GM23338 (cell line): ENCODE data around the gene NDUFB2. TPM values are rescaled to one million over a fixed set of nuclear protein-coding genes. Genes with fewer than 3 reads are reported as not detected.

Experiments used
- ATAC-seq: fragments of 200-7000 bp; cut with Tn5 transposase; 3 replicates; pipeline ENCODE4 v1.9.1; 2020
- DNase-seq: peaks from one replicate; pipeline ENCODE4 v3.0.0-alpha.2; 2015; ENCODE audit warnings: low spot score
- H2AFZ ChIP-seq: fragments of 200-600 bp; sonication (generic); 2 replicates; pipeline ENCODE4 v1.8.0; 2016; ENCODE audit warnings: antibody characterized with exemption, mild to moderate bottlenecking, moderate library complexity
- H3F3A ChIP-seq: fragments of 200-600 bp; sonication (generic); replicated peaks from 2 replicates; pipeline ENCODE4 v1.8.0; 2017; ENCODE audit warnings: antibody characterized with exemption, mixed run types, low read depth
- H3K27ac ChIP-seq: fragments of 200-600 bp; sonication (generic); 2 replicates; pipeline ENCODE4 v1.6.1; 2016; ENCODE audit warnings: low read depth
- H3K27me3 ChIP-seq: fragments of 200-600 bp; sonication (generic); 2 replicates; pipeline ENCODE4 v1.8.0; 2016; ENCODE audit warnings: mild to moderate bottlenecking, mixed run types, moderate library complexity; ENCODE audit not compliant: insufficient read depth
- H3K36me3 ChIP-seq: fragments of 200-600 bp; sonication (generic); 2 replicates; pipeline ENCODE4 v1.8.0; 2016; ENCODE audit warnings: mild to moderate bottlenecking; ENCODE audit not compliant: insufficient read depth
- H3K4me1 ChIP-seq: fragments of 200-600 bp; sonication (generic); 2 replicates; pipeline ENCODE4 v1.8.0; 2016; ENCODE audit warnings: mild to moderate bottlenecking, moderate library complexity; ENCODE audit not compliant: insufficient read depth
- H3K4me2 ChIP-seq: fragments of 200-600 bp; sonication (generic); 2 replicates; pipeline ENCODE4 v1.7.1; 2017; ENCODE audit warnings: mixed run types
- H3K4me3 ChIP-seq: fragments of 200-600 bp; sonication (generic); 2 replicates; pipeline ENCODE4 v1.6.1; 2016; ENCODE audit warnings: mixed run types
- H3K79me2 ChIP-seq: fragments of 200-600 bp; sonication (generic); replicated peaks from 2 replicates; pipeline ENCODE4 v1.8.0; 2017; ENCODE audit warnings: mild to moderate bottlenecking; ENCODE audit not compliant: insufficient read depth
- H3K9me2 ChIP-seq: fragments of 200-600 bp; sonication (generic); 2 replicates; pipeline ENCODE4 v1.8.0; 2017; ENCODE audit not compliant: insufficient read depth
- H4K20me1 ChIP-seq: fragments of 200-600 bp; sonication (generic); replicated peaks from 2 replicates; pipeline ENCODE4 v1.8.0; 2017; ENCODE audit warnings: mild to moderate bottlenecking; ENCODE audit not compliant: insufficient read depth
- H3K27ac Mint-ChIP-seq: 2 replicates; pipeline ENCODE4 v1.8.0; 2020; ENCODE audit warnings: inconsistent platforms, mild to moderate bottlenecking, moderate library complexity, mixed read lengths
- H3K27me3 Mint-ChIP-seq: 3 replicates; pipeline ENCODE4 v1.8.0; 2022; ENCODE audit warnings: low read depth, mild to moderate bottlenecking, moderate library complexity, mixed read lengths, inconsistent platforms; ENCODE audit not compliant: insufficient read depth, poor library complexity
- H3K36me3 Mint-ChIP-seq: 3 replicates; pipeline ENCODE4 v1.8.0; 2021; ENCODE audit warnings: low read depth, mild to moderate bottlenecking, inconsistent platforms, moderate library complexity, mixed read lengths
- H3K4me1 Mint-ChIP-seq: 3 replicates; pipeline ENCODE4 v1.8.0; 2020; ENCODE audit warnings: mild to moderate bottlenecking, inconsistent platforms, mixed read lengths
- H3K4me3 Mint-ChIP-seq: 3 replicates; pipeline ENCODE4 v1.8.0; 2021; ENCODE audit warnings: moderate library complexity, mild to moderate bottlenecking, inconsistent platforms, mixed read lengths
- H3K9me3 Mint-ChIP-seq: 3 replicates; pipeline ENCODE4 v1.8.0; 2020; ENCODE audit warnings: moderate library complexity, mild to moderate bottlenecking, inconsistent platforms, mixed read lengths
- CREB1 ChIP-seq: fragments of 250-450 bp; sonication (Bioruptor Pico); IDR thresholded peaks from 2 replicates; pipeline ENCODE4 v1.5.0; 2020; ENCODE audit warnings: low read depth, mild to moderate bottlenecking, moderate library complexity
- CTCF ChIP-seq, 2 experiments: fragments of 200-600 bp in 1 of 2; sonication (generic) in 1 of 2; conservative IDR thresholded peaks; 2 replicates each; pipeline versions ENCODE4 v1.5.1 to v1.6.1; 2016 to 2017; ENCODE audit warnings: antibody characterized with exemption in 2 of 2, low read depth in 2 of 2, mild to moderate bottlenecking in 2 of 2, moderate library complexity in 1 of 2
- ETS1 ChIP-seq: IDR thresholded peaks from 2 replicates; pipeline ENCODE4 v1.6.1; 2016; ENCODE audit warnings: antibody characterized with exemption
- EZH2 ChIP-seq: fragments of 200-600 bp; sonication (generic); IDR thresholded peaks from one replicate; pipeline ENCODE4 v1.8.0; 2017; ENCODE audit warnings: antibody characterized with exemption, mild to moderate bottlenecking, low read depth; ENCODE audit not compliant: unreplicated experiment
- EZH2phosphoT487 ChIP-seq: fragments of 200-600 bp; sonication (generic); IDR thresholded peaks from one replicate; pipeline ENCODE4 v1.8.1; 2018; ENCODE audit warnings: antibody characterized with exemption; ENCODE audit not compliant: unreplicated experiment
- JUNB ChIP-seq: IDR thresholded peaks from one replicate; pipeline ENCODE4 v1.6.1; 2016; ENCODE audit warnings: antibody characterized with exemption; ENCODE audit not compliant: unreplicated experiment
- NANOG ChIP-seq: IDR thresholded peaks from 2 replicates; pipeline ENCODE4 v1.6.1; 2016; ENCODE audit warnings: antibody characterized with exemption, borderline replicate concordance
- POLR2AphosphoS5 ChIP-seq: IDR thresholded peaks from 2 replicates; pipeline ENCODE4 v1.6.1; 2016; ENCODE audit warnings: antibody characterized with exemption, low read depth
- STAT1 ChIP-seq: IDR thresholded peaks from one replicate; pipeline ENCODE4 v1.6.1; 2016; ENCODE audit warnings: antibody characterized with exemption; ENCODE audit not compliant: unreplicated experiment
- ZNF114 ChIP-seq: fragments of 250-450 bp; sonication (Bioruptor Pico); IDR thresholded peaks from 2 replicates; pipeline ENCODE4 v1.5.0; 2020; ENCODE audit warnings: mild to moderate bottlenecking, moderate library complexity
- ZNF331 ChIP-seq: fragments of 250-450 bp; sonication (Bioruptor Pico); IDR thresholded peaks from 2 replicates; pipeline ENCODE4 v1.5.0; 2020; ENCODE audit warnings: low read depth, mild to moderate bottlenecking, moderate library complexity
- ZNF462 ChIP-seq: fragments of 250-450 bp; sonication (Bioruptor Pico); IDR thresholded peaks from 2 replicates; pipeline ENCODE4 v1.5.0; 2020; ENCODE audit warnings: mild to moderate bottlenecking, moderate library complexity
- polyA plus RNA-seq: library from polyadenylated mRNA; unstranded; fragments of >200 nt; fragmentation: Nextera tagmentation; extraction: Ambion mirVana; gene quantifications from 2 replicates; pipeline ENCODE4 v1.2.1, GENCODE V29; 2016
- total RNA-seq: library from RNA; depleted of rRNA; stranded (reverse); fragments of >200 nt; shearing (Covaris generic); gene quantifications from 2 replicates; pipeline ENCODE4 v1.2.3, GENCODE V29; 2014
- TF ChIP-seq, protein P1 (sequence below): IDR thresholded peaks from one replicate; pipeline ENCODE4 v1.6.1; 2018; ENCODE audit warnings: antibody characterized with exemption; ENCODE audit not compliant: unreplicated experiment

The NDUFB2 gene
- total and polyA plus RNA-seq, 2 experiments from 2014 or later, result 306 to 382 TPM

DNA sequence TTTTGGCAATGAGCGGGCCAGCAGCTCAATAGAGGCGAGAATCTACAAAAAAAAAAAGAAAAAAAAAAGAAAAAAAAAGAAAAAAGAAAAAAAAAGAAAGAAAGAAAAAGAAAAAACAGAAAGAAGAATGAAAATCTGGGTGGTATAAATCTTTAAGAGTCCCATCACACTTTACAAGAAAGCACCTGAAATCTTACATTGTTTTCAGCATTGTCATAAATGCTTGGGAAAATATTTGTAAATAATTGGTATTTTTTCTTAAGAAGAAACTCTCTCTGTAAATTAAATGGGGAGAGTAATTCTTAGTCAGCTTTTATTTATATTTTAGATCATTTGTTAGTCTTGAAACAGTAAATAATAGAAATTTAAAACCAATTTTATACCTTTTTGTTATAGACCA is 38.2 kb downstream of the NDUFB2 start:
- peaks cover 13% of the 10 kb centered on the region; the same call in 2 of the 3 replicates for H3K36me3 Mint-ChIP-seq
- Histone ChIP-seq H3K36me3 (no peaks in the 10 kb centered on the region), H3K4me1 (no peaks in the 10 kb centered on the region), H3F3A (no peaks in the 10 kb centered on the region), H3K27ac (no peak overlapping the region), H2AFZ (no peak overlapping the region), H4K20me1 (no peaks in the 10 kb centered on the region), H3K27me3 (no peaks in the 10 kb centered on the region), H3K4me2 (no peak overlapping the region), H3K9me2 (no peaks in the 10 kb centered on the region), H3K79me2 (no peaks in the 10 kb centered on the region), H3K4me3 (no peak overlapping the region)
- ATAC-seq, result no peak
- no peaks in the 10 kb centered on the region for H3K27me3 Mint-ChIP-seq
- H3K4me1 Mint-ChIP-seq, result peaks cover 6% of the 10 kb centered on the region; the same call in 2 of the 3 replicates
- DNase-seq, result no peak
- no peak overlapping the region for H3K4me3 Mint-ChIP-seq
- TF ChIP-seq, protein P1, sequence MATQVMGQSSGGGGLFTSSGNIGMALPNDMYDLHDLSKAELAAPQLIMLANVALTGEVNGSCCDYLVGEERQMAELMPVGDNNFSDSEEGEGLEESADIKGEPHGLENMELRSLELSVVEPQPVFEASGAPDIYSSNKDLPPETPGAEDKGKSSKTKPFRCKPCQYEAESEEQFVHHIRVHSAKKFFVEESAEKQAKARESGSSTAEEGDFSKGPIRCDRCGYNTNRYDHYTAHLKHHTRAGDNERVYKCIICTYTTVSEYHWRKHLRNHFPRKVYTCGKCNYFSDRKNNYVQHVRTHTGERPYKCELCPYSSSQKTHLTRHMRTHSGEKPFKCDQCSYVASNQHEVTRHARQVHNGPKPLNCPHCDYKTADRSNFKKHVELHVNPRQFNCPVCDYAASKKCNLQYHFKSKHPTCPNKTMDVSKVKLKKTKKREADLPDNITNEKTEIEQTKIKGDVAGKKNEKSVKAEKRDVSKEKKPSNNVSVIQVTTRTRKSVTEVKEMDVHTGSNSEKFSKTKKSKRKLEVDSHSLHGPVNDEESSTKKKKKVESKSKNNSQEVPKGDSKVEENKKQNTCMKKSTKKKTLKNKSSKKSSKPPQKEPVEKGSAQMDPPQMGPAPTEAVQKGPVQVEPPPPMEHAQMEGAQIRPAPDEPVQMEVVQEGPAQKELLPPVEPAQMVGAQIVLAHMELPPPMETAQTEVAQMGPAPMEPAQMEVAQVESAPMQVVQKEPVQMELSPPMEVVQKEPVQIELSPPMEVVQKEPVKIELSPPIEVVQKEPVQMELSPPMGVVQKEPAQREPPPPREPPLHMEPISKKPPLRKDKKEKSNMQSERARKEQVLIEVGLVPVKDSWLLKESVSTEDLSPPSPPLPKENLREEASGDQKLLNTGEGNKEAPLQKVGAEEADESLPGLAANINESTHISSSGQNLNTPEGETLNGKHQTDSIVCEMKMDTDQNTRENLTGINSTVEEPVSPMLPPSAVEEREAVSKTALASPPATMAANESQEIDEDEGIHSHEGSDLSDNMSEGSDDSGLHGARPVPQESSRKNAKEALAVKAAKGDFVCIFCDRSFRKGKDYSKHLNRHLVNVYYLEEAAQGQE, result no peak
- TF ChIP-seq ZNF331 (CRISPR knock-in tag) (no peak), EZH2phosphoT487 (no peak), CREB1 (no peak), JUNB (no peak), EZH2 (no peak), POLR2AphosphoS5 (no peak), CTCF (conservative IDR thresholded peaks at IDR 0.05; ENCODE audit: low read depth in 2 of 2) (no peak), NANOG (no peak), ETS1 (no peak), STAT1 (no peak), ZNF462 (CRISPR knock-in tag) (no peak), ZNF114 (CRISPR knock-in tag) (no peak)
- no peak overlapping the region for H3K27ac Mint-ChIP-seq
- no peaks in the 10 kb centered on the region for H3K9me3 Mint-ChIP-seq
